ENCODE measurements around the gene SYNE2. TPM values are rescaled to one million over a fixed set of nuclear protein-coding genes. Genes with fewer than 3 reads are reported as not detected.

Gene SYNE2
- total and polyA plus RNA-seq, 4 donors: 14.7 to 197 (median 99.1) TPM

- Histone ChIP-seq H3K9me3 (ENCODE audit: control insufficient read depth, low read length) (no peaks in the 10 kb centered on the region), H3K4me3 (ENCODE audit: low read length in 2 of 2) (no peak overlapping the region), H3K4me1 (ENCODE audit: control insufficient read depth in 1 of 2, insufficient read depth in 2 of 2, low read length in 2 of 2) (no peaks in the 10 kb centered on the region), H3K27ac (ENCODE audit: low read depth in 1 of 2, low read length in 2 of 2) (no peak overlapping the region), H3K27me3 (ENCODE audit: control insufficient read depth in 1 of 2, insufficient read depth in 2 of 2, low read length in 1 of 2) (no peaks in the 10 kb centered on the region), H3K36me3 (ENCODE audit: control insufficient read depth in 1 of 2, insufficient read depth in 2 of 2, low read length in 1 of 2) (peaks cover 6 to 18% of the 10 kb centered on the region in 2 donors)
- ATAC-seq (ENCODE audit: low FRiP score) (no peak), DNase-seq (no peak)
- intact Hi-C loops (cut with DNase I): no loop called here
- WGBS, 2 donors: 76 to 82% methylated on average over 3 of the region's 3 CpGs
These were observed 376.7 kb downstream of the SYNE2 start for GRCh38 chr14:64229489-64229888.

- no peak for DNase-seq
- no peaks in the 10 kb centered on the region for H3K27me3 ChIP-seq (ENCODE audit: control insufficient read depth in 1 of 2, insufficient read depth in 2 of 2, low read length in 1 of 2)
- no peak for ATAC-seq (ENCODE audit: low FRiP score)
- peaks cover 6 to 12% of the 10 kb centered on the region in 2 donors for H3K36me3 ChIP-seq (ENCODE audit: control insufficient read depth in 1 of 2, insufficient read depth in 2 of 2, low read length in 1 of 2)
- H3K27ac ChIP-seq (ENCODE audit: low read depth in 1 of 2, low read length in 2 of 2): peak overlapping the region in 1 of 2 donors; percentile 3
- 68 to 76% methylated on average over 9 of the region's 9 CpGs for WGBS, 2 donors
- no peak overlapping the region for H3K4me3 ChIP-seq (ENCODE audit: low read length in 2 of 2)
- H3K9me3 ChIP-seq (ENCODE audit: control insufficient read depth, low read length): no peaks in the 10 kb centered on the region
- no peaks in the 10 kb centered on the region for H3K4me1 ChIP-seq (ENCODE audit: control insufficient read depth in 1 of 2, insufficient read depth in 2 of 2, low read length in 2 of 2)
- intact Hi-C loops (cut with DNase I): no loop called here
These were observed 379.5 kb downstream of the SYNE2 start for GRCh38 chr14:64232095-64232838.

GRCh38 chr14:64232944-64233343 is 380.1 kb downstream of the SYNE2 start:
- no peak overlapping the region for H3K27ac ChIP-seq (ENCODE audit: low read depth in 1 of 2, low read length in 2 of 2)

GRCh38 chr14:64233531-64234190 is 380.9 kb downstream of the SYNE2 start:
- H3K27me3 ChIP-seq (ENCODE audit: control insufficient read depth in 1 of 2, insufficient read depth in 2 of 2, low read length in 1 of 2): no peaks in the 10 kb centered on the region
- 94 to 97% methylated on average over 4 of the region's 4 CpGs for WGBS, 2 donors
- ATAC-seq (ENCODE audit: low FRiP score): no peak
- DNase-seq: no peak
- H3K9me3 ChIP-seq (ENCODE audit: control insufficient read depth, low read length): no peaks in the 10 kb centered on the region
- H3K4me1 ChIP-seq (ENCODE audit: control insufficient read depth in 1 of 2, insufficient read depth in 2 of 2, low read length in 2 of 2): no peaks in the 10 kb centered on the region
- intact Hi-C loops (cut with DNase I): no loop called here
- H3K27ac ChIP-seq (ENCODE audit: low read depth in 1 of 2, low read length in 2 of 2): no peak overlapping the region
- H3K36me3 ChIP-seq (ENCODE audit: control insufficient read depth in 1 of 2, insufficient read depth in 2 of 2, low read length in 1 of 2): peaks cover 0 to 5% of the 10 kb centered on the region in 2 donors
- H3K4me3 ChIP-seq (ENCODE audit: low read length in 2 of 2): no peak overlapping the region

More at GRCh38 chr14:64232944-64233343, 380.1 kb downstream of the SYNE2 start:
- ATAC-seq (ENCODE audit: low FRiP score): no peak
- no peak for DNase-seq
- Histone ChIP-seq H3K27me3 (ENCODE audit: control insufficient read depth in 1 of 2, insufficient read depth in 2 of 2, low read length in 1 of 2) (no peaks in the 10 kb centered on the region), H3K9me3 (ENCODE audit: control insufficient read depth, low read length) (no peaks in the 10 kb centered on the region), H3K4me3 (ENCODE audit: low read length in 2 of 2) (no peak overlapping the region), H3K36me3 (ENCODE audit: control insufficient read depth in 1 of 2, insufficient read depth in 2 of 2, low read length in 1 of 2) (peaks cover 3 to 9% of the 10 kb centered on the region in 2 donors), H3K4me1 (ENCODE audit: control insufficient read depth in 1 of 2, insufficient read depth in 2 of 2, low read length in 2 of 2) (no peaks in the 10 kb centered on the region)
- whole genome bisulfite sequencing, 2 donors: 94 to 96% methylated on average over 9 of the region's 9 CpGs
- intact Hi-C loops (cut with DNase I): no loop called here

GRCh38 chr14:64234877-64235651 is 382.3 kb downstream of the SYNE2 start:
- no peak overlapping the region for H3K4me3 ChIP-seq (ENCODE audit: low read length in 2 of 2)
- ATAC-seq (ENCODE audit: low FRiP score): no peak
- DNase-seq: no peak
- no peaks in the 10 kb centered on the region for H3K36me3 ChIP-seq (ENCODE audit: control insufficient read depth in 1 of 2, insufficient read depth in 2 of 2, low read length in 1 of 2)
- intact Hi-C loops (cut with DNase I): no loop called here
- no peak overlapping the region for H3K27ac ChIP-seq (ENCODE audit: low read depth in 1 of 2, low read length in 2 of 2)
- no peaks in the 10 kb centered on the region for H3K4me1 ChIP-seq (ENCODE audit: control insufficient read depth in 1 of 2, insufficient read depth in 2 of 2, low read length in 2 of 2)
- H3K9me3 ChIP-seq (ENCODE audit: control insufficient read depth, low read length): no peaks in the 10 kb centered on the region
- whole genome bisulfite sequencing, 2 donors: 69 to 73% methylated on average over 24 of the region's 24 CpGs
- H3K27me3 ChIP-seq (ENCODE audit: control insufficient read depth in 1 of 2, insufficient read depth in 2 of 2, low read length in 1 of 2): no peaks in the 10 kb centered on the region

- intact Hi-C loops (cut with DNase I): no loop called here
- H3K4me3 ChIP-seq (ENCODE audit: low read length in 2 of 2): no peak overlapping the region
- WGBS, 2 donors: 44 to 51% methylated on average over 13 of the region's 13 CpGs
- H3K36me3 ChIP-seq (ENCODE audit: control insufficient read depth in 1 of 2, insufficient read depth in 2 of 2, low read length in 1 of 2): no peaks in the 10 kb centered on the region
- ATAC-seq (ENCODE audit: low FRiP score) (no peak), DNase-seq (no peak)
- no peaks in the 10 kb centered on the region for H3K9me3 ChIP-seq (ENCODE audit: control insufficient read depth, low read length)
- H3K27ac ChIP-seq (ENCODE audit: low read depth in 1 of 2, low read length in 2 of 2): no peak overlapping the region
- no peaks in the 10 kb centered on the region for H3K4me1 ChIP-seq (ENCODE audit: control insufficient read depth in 1 of 2, insufficient read depth in 2 of 2, low read length in 2 of 2)
- no peaks in the 10 kb centered on the region for H3K27me3 ChIP-seq (ENCODE audit: control insufficient read depth in 1 of 2, insufficient read depth in 2 of 2, low read length in 1 of 2)
These were observed 383.1 kb downstream of the SYNE2 start for GRCh38 chr14:64235652-64236640.

GRCh38 chr14:64238049-64238448 is 385.2 kb downstream of the SYNE2 start:
- Histone ChIP-seq H3K4me3 (ENCODE audit: low read length in 2 of 2) (no peak overlapping the region), H3K4me1 (ENCODE audit: control insufficient read depth in 1 of 2, insufficient read depth in 2 of 2, low read length in 2 of 2) (no peaks in the 10 kb centered on the region), H3K27ac (ENCODE audit: low read depth in 1 of 2, low read length in 2 of 2) (no peak overlapping the region), H3K36me3 (ENCODE audit: control insufficient read depth in 1 of 2, insufficient read depth in 2 of 2, low read length in 1 of 2) (no peaks in the 10 kb centered on the region), H3K27me3 (ENCODE audit: control insufficient read depth in 1 of 2, insufficient read depth in 2 of 2, low read length in 1 of 2) (no peaks in the 10 kb centered on the region), H3K9me3 (ENCODE audit: control insufficient read depth, low read length) (no peaks in the 10 kb centered on the region)
- WGBS, 2 donors: 90% methylated on average over 6 of the region's 6 CpGs
- DNase-seq (no peak), ATAC-seq (ENCODE audit: low FRiP score) (no peak)
- intact Hi-C loops (cut with DNase I): no loop called here

- Histone ChIP-seq H3K36me3 (ENCODE audit: control insufficient read depth in 1 of 2, insufficient read depth in 2 of 2, low read length in 1 of 2) (no peaks in the 10 kb centered on the region), H3K27me3 (ENCODE audit: control insufficient read depth in 1 of 2, insufficient read depth in 2 of 2, low read length in 1 of 2) (no peaks in the 10 kb centered on the region), H3K4me1 (ENCODE audit: control insufficient read depth in 1 of 2, insufficient read depth in 2 of 2, low read length in 2 of 2) (no peaks in the 10 kb centered on the region), H3K9me3 (ENCODE audit: control insufficient read depth, low read length) (no peaks in the 10 kb centered on the region), H3K27ac (ENCODE audit: low read depth in 1 of 2, low read length in 2 of 2) (no peak overlapping the region), H3K4me3 (ENCODE audit: low read length in 2 of 2) (no peak overlapping the region)
- DNase-seq (no peak), ATAC-seq (ENCODE audit: low FRiP score) (no peak)
- 42 to 50% methylated on average over 2 of the region's 2 CpGs for WGBS, 2 donors
- intact Hi-C loops (cut with DNase I): no loop called here
These were observed 385.8 kb downstream of the SYNE2 start for GRCh38 chr14:64238631-64239030.

Measured in aorta (tissue), 5 donors.